Measurements from ENCODE around the gene KRTAP10-7.

The KRTAP10-7 gene

DNA sequence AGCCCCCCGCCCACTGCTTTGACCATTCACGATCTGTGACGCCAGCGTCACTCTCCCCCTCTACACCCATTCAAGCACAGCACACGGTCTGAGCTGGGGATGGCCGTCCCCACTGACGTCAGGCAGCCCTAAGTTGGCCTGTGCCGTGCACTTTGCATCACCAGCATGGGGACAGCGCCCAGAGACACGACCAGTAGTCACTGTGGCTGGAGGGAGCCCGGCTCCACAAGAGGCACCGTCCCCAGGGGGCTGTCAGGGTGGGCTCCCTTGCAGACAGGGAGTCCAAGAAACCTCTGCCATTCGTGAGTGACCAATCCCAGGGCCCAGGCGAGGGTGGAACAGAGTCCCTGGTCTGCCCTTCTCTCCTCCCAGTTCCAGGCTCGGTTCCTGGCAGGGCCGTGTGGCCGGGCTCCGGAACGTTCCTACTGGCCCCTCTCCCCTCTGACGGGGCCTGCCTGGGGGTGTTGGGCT, 13.8 kb downstream of the KRTAP10-7 start:
- DNase-seq, result no peak
- no peaks in the 10 kb centered on the region for H3K36me3 ChIP-seq (replicated peaks; ENCODE audit: insufficient read depth, low read length)
- H3K79me2 ChIP-seq (ENCODE audit: low read length), result no peaks in the 10 kb centered on the region
- no peak overlapping the region for H3K9ac ChIP-seq (ENCODE audit: low read length)
- no peak overlapping the region for H2AFZ ChIP-seq (ENCODE audit: low read length)
- no peak overlapping the region for H3K4me3 ChIP-seq (ENCODE audit: low read length)
- no peaks in the 10 kb centered on the region for H3K9me3 ChIP-seq (replicated peaks; ENCODE audit: insufficient read depth, low read length)
- no peaks in the 10 kb centered on the region for H3K4me1 ChIP-seq (ENCODE audit: low read length)
- no peak for TF ChIP-seq EZH2 (optimal IDR thresholded peaks at IDR 0.05; ENCODE audit: low read depth, low read length)
- no peak for TF ChIP-seq EZH2phosphoT487 (IDR thresholded peaks at IDR 0.05; ENCODE audit: low read length)
- TF ChIP-seq, protein P1, sequence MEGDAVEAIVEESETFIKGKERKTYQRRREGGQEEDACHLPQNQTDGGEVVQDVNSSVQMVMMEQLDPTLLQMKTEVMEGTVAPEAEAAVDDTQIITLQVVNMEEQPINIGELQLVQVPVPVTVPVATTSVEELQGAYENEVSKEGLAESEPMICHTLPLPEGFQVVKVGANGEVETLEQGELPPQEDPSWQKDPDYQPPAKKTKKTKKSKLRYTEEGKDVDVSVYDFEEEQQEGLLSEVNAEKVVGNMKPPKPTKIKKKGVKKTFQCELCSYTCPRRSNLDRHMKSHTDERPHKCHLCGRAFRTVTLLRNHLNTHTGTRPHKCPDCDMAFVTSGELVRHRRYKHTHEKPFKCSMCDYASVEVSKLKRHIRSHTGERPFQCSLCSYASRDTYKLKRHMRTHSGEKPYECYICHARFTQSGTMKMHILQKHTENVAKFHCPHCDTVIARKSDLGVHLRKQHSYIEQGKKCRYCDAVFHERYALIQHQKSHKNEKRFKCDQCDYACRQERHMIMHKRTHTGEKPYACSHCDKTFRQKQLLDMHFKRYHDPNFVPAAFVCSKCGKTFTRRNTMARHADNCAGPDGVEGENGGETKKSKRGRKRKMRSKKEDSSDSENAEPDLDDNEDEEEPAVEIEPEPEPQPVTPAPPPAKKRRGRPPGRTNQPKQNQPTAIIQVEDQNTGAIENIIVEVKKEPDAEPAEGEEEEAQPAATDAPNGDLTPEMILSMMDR (IDR thresholded peaks at IDR 0.05; ENCODE audit: low read length), result no peak
- H3K9me2 ChIP-seq (replicated peaks; ENCODE audit: insufficient read depth, low read length), result no peaks in the 10 kb centered on the region
- no peak overlapping the region for H3K4me2 ChIP-seq (ENCODE audit: low read depth, low read length)
- H3F3A ChIP-seq (ENCODE audit: insufficient read depth, low read length), result no peaks in the 10 kb centered on the region
- H3K27ac ChIP-seq (ENCODE audit: low read length), result no peak overlapping the region
- H4K20me1 ChIP-seq (ENCODE audit: insufficient read depth, low read length), result no peaks in the 10 kb centered on the region
- peaks cover 85% of the 10 kb centered on the region for H3K27me3 ChIP-seq (replicated peaks; ENCODE audit: insufficient read depth, low read length)

DNA sequence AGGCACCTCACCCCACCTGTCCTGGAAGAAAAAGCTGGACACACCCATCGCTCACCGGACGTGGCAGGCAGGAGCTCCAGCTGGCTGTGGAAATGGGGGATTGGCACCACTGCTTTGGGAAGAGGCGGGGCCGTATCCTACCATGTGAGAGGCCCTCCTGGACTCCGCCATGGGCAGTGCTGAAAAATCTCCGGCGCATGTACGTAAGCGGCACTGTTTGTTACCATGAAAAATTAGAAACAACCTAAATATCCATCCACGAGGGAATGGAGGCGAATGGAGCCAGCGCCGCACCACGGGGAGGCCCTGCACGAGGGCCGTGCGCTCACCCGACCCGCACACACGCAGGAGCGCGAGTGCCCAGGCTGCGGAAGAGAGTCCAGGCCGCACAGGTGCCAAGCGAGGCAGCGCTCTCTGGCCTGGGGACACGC, 14.6 kb downstream of the KRTAP10-7 start:
- no peaks in the 10 kb centered on the region for H3K4me1 ChIP-seq (ENCODE audit: low read length)
- no peaks in the 10 kb centered on the region for H3K9me3 ChIP-seq (replicated peaks; ENCODE audit: insufficient read depth, low read length)
- H3K36me3 ChIP-seq (replicated peaks; ENCODE audit: insufficient read depth, low read length), result no peaks in the 10 kb centered on the region
- H3K9ac ChIP-seq (ENCODE audit: low read length), result no peak overlapping the region
- peaks cover 85% of the 10 kb centered on the region for H3K27me3 ChIP-seq (replicated peaks; ENCODE audit: insufficient read depth, low read length)
- H3K27ac ChIP-seq (ENCODE audit: low read length), result no peak overlapping the region
- no peak for DNase-seq
- no peaks in the 10 kb centered on the region for H3K79me2 ChIP-seq (ENCODE audit: low read length)
- H3K4me2 ChIP-seq (ENCODE audit: low read depth, low read length), result no peak overlapping the region
- no peaks in the 10 kb centered on the region for H3K9me2 ChIP-seq (replicated peaks; ENCODE audit: insufficient read depth, low read length)
- no peak overlapping the region for H2AFZ ChIP-seq (ENCODE audit: low read length)
- no peak for TF ChIP-seq EZH2 (optimal IDR thresholded peaks at IDR 0.05; ENCODE audit: low read depth, low read length)
- TF ChIP-seq EZH2phosphoT487 (IDR thresholded peaks at IDR 0.05; ENCODE audit: low read length), result no peak
- TF ChIP-seq, protein P1 (IDR thresholded peaks at IDR 0.05; ENCODE audit: low read length), result no peak
- H3K4me3 ChIP-seq (ENCODE audit: low read length), result no peak overlapping the region
- H3F3A ChIP-seq (ENCODE audit: insufficient read depth, low read length), result no peaks in the 10 kb centered on the region
- no peaks in the 10 kb centered on the region for H4K20me1 ChIP-seq (ENCODE audit: insufficient read depth, low read length)

DNA sequence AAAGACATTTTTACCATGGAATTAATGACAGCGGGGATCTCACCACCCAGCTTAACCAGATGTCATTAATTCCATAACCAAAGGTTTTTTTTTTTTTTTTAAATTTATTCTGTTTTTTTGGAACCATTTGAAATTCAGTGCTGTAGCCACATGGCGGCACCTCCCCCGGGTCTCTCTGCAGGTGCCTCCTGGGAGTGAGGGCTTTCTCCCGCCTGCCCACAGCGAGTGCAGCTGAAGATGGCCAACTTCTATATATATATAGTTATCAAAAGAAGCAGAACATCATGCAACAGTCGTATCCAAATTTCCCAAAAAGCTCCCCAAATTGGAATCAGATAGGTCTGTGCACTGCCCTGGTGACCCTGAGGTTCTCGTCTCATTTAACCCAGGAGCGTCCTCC, 15.1 kb downstream of the KRTAP10-7 start:
- no peak for DNase-seq
- Histone ChIP-seq H3K27me3 (replicated peaks; ENCODE audit: insufficient read depth, low read length) (peaks cover 88% of the 10 kb centered on the region), H3K79me2 (ENCODE audit: low read length) (no peaks in the 10 kb centered on the region), H2AFZ (ENCODE audit: low read length) (no peak overlapping the region), H3K4me1 (ENCODE audit: low read length) (no peaks in the 10 kb centered on the region), H3K36me3 (replicated peaks; ENCODE audit: insufficient read depth, low read length) (no peaks in the 10 kb centered on the region), H3K27ac (ENCODE audit: low read length) (no peak overlapping the region), H3K9me3 (replicated peaks; ENCODE audit: insufficient read depth, low read length) (no peaks in the 10 kb centered on the region), H3K9ac (ENCODE audit: low read length) (no peak overlapping the region), H3F3A (ENCODE audit: insufficient read depth, low read length) (no peaks in the 10 kb centered on the region), H4K20me1 (ENCODE audit: insufficient read depth, low read length) (no peaks in the 10 kb centered on the region), H3K4me3 (ENCODE audit: low read length) (no peak overlapping the region), H3K9me2 (replicated peaks; ENCODE audit: insufficient read depth, low read length) (no peaks in the 10 kb centered on the region), H3K4me2 (ENCODE audit: low read depth, low read length) (no peak overlapping the region)
- no peak for TF ChIP-seq EZH2 (optimal IDR thresholded peaks at IDR 0.05; ENCODE audit: low read depth, low read length)
- TF ChIP-seq EZH2phosphoT487 (IDR thresholded peaks at IDR 0.05; ENCODE audit: low read length), result no peak
- TF ChIP-seq, protein P1 (IDR thresholded peaks at IDR 0.05; ENCODE audit: low read length), result no peak
